Neural crest cell (in vitro differentiated cells): ENCODE measurements around the gene SLC44A5. TPM values are rescaled to one million over a fixed set of nuclear protein-coding genes. Genes with fewer than 3 reads are reported as not detected.
"Not testable (repeated sequence)": the region's sequence is repeated elsewhere in the genome, so short reads cannot be mapped to it uniquely, and the experiment has no call there.

Source experiments
- DNase-seq: peaks from one replicate; pipeline ENCODE4 v3.0.0; 2021; ENCODE audit warnings: low read depth, mixed read lengths, low spot score
- H3K27ac Mint-ChIP-seq: one replicate; pipeline ENCODE4 v1.8.0; 2021; ENCODE audit warnings: mild to moderate bottlenecking, mixed read lengths; ENCODE audit not compliant: unreplicated experiment
- H3K27me3 Mint-ChIP-seq: 2 replicates; pipeline ENCODE4 v1.8.0; 2021; ENCODE audit warnings: low read depth, mild to moderate bottlenecking, mixed read lengths
- H3K36me3 Mint-ChIP-seq: 2 replicates; pipeline ENCODE4 v1.8.0; 2021; ENCODE audit warnings: low read depth, mild to moderate bottlenecking, mixed read lengths
- H3K4me1 Mint-ChIP-seq: 2 replicates; pipeline ENCODE4 v1.8.0; 2021; ENCODE audit warnings: mixed read lengths
- H3K4me3 Mint-ChIP-seq: one replicate; pipeline ENCODE4 v1.8.0; 2021; ENCODE audit warnings: mild to moderate bottlenecking, mixed read lengths
- H3K9me3 Mint-ChIP-seq: 2 replicates; pipeline ENCODE4 v1.8.0; 2021; ENCODE audit warnings: mixed read lengths
- total RNA-seq: library from RNA; stranded (reverse); gene quantifications from 2 replicates; pipeline ENCODE4 v1.2.1, GENCODE V29; 2021
- TF ChIP-seq, protein P1 (sequence below): fragments of 200-600 bp; sonication (generic); conservative IDR thresholded peaks from 2 replicates; pipeline ENCODE4 v1.5.0; 2021; ENCODE audit warnings: antibody characterized with exemption, mild to moderate bottlenecking

SLC44A5 gene
- total RNA-seq, 1 donor from 2014 or later = 9.7 TPM

DNA sequence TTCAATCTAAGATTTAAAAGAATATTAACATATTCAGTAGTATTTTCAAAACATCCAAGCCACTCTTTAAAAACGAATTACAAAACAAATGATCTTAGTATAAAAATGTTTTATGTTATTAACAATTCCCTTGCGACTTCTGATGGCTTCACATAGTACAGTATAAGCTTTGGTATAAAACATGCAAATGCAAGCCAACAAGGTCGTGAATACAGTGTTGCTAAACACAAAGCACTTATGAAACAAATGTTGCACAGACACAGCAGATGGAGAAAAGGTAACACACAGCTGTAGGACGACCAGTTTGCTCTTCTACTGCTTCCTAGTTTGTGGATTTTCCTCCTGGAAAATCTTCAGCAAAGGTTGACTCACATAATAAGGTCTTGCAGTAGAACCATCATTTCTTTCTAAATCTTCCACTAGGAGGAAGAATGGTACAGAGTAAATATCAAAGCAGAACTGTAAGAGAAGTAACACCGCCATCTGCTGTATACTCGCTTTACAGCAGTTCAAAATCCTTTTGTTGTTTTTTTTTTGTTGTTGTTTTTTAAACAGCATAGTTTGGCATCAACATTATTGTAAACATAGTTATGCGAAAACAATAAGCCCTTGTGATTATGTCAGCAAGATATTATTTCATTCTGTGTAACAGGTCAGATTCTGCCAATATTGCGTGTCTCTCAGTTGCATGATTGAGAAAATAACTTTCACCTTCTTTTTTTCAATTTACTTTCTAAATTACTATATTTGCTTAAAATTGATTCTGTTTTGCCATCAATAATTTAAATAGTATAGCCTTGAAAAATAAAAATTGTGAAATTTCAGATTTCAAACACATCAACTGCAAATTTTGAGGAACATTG lies 407.3 kb downstream of the SLC44A5 start:
- Mint-ChIP-seq H3K27ac (no peak overlapping the region), H3K4me3 (no peak overlapping the region), H3K27me3 (peaks cover 4% of the 10 kb centered on the region), H3K4me1 (peaks cover 4% of the 10 kb centered on the region), H3K9me3 (no peaks in the 10 kb centered on the region), H3K36me3 (no peaks in the 10 kb centered on the region)
- TF ChIP-seq, protein P1, sequence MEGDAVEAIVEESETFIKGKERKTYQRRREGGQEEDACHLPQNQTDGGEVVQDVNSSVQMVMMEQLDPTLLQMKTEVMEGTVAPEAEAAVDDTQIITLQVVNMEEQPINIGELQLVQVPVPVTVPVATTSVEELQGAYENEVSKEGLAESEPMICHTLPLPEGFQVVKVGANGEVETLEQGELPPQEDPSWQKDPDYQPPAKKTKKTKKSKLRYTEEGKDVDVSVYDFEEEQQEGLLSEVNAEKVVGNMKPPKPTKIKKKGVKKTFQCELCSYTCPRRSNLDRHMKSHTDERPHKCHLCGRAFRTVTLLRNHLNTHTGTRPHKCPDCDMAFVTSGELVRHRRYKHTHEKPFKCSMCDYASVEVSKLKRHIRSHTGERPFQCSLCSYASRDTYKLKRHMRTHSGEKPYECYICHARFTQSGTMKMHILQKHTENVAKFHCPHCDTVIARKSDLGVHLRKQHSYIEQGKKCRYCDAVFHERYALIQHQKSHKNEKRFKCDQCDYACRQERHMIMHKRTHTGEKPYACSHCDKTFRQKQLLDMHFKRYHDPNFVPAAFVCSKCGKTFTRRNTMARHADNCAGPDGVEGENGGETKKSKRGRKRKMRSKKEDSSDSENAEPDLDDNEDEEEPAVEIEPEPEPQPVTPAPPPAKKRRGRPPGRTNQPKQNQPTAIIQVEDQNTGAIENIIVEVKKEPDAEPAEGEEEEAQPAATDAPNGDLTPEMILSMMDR = peak; percentile 91
- peak; percentile 24 for DNase-seq

- no peak overlapping the region for H3K4me3 Mint-ChIP-seq
- no peak overlapping the region for H3K27ac Mint-ChIP-seq
- TF ChIP-seq, protein P1 = no peak
- no peaks in the 10 kb centered on the region for H3K9me3 Mint-ChIP-seq
- H3K4me1 Mint-ChIP-seq = peaks cover 4% of the 10 kb centered on the region
- DNase-seq = no peak
- no peaks in the 10 kb centered on the region for H3K36me3 Mint-ChIP-seq
- H3K27me3 Mint-ChIP-seq = peaks cover 6% of the 10 kb centered on the region
These were observed 408.2 kb downstream of the SLC44A5 start for GRCh38 chr1:75202751-75203150.

DNA sequence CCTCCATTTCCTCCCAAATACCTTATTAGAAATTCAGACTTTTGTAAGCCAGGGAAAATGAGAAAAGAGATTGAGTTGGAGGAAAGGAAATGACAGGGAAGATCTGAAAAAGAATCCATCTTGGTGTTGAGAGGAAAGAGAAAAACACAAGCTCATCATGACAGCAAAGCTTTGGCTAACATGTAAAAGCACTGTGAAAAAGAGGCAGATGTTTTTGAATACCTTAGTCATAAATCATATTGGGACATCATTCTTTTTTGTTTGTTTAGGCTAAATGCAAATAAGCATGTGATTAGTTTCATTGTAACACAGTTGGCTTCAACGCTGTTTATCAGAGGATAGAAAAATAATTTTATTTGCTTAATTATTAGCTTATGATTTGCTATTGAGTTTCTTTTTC lies 412.2 kb downstream of the SLC44A5 start:
- DNase-seq = no peak
- H3K36me3 Mint-ChIP-seq = no peaks in the 10 kb centered on the region
- TF ChIP-seq, protein P1 = no peak
- no peaks in the 10 kb centered on the region for H3K9me3 Mint-ChIP-seq
- peaks cover 30% of the 10 kb centered on the region for H3K27me3 Mint-ChIP-seq
- H3K27ac Mint-ChIP-seq = no peak overlapping the region
- peaks cover 4% of the 10 kb centered on the region for H3K4me1 Mint-ChIP-seq
- no peak overlapping the region for H3K4me3 Mint-ChIP-seq

- TF ChIP-seq, protein P1 = no peak
- Mint-ChIP-seq H3K9me3 (no peaks in the 10 kb centered on the region), H3K27ac (no peak overlapping the region), H3K4me3 (no peak overlapping the region), H3K27me3 (peaks cover 35% of the 10 kb centered on the region), H3K36me3 (no peaks in the 10 kb centered on the region), H3K4me1 (peaks cover 4% of the 10 kb centered on the region)
- DNase-seq = no peak
These were observed 412.8 kb downstream of the SLC44A5 start for GRCh38 chr1:75198163-75198562.

- peaks cover 57% of the 10 kb centered on the region for H3K27me3 Mint-ChIP-seq
- H3K4me1 Mint-ChIP-seq = no peaks in the 10 kb centered on the region
- no peak overlapping the region for H3K27ac Mint-ChIP-seq
- no peak for DNase-seq
- H3K4me3 Mint-ChIP-seq = no peak overlapping the region
- TF ChIP-seq, protein P1 = no peak
- no peaks in the 10 kb centered on the region for H3K36me3 Mint-ChIP-seq
- no peaks in the 10 kb centered on the region for H3K9me3 Mint-ChIP-seq
These were observed 422.0 kb downstream of the SLC44A5 start for GRCh38 chr1:75188892-75189291.

- H3K36me3 Mint-ChIP-seq, DNase-seq, H3K4me3 Mint-ChIP-seq, H3K4me1 Mint-ChIP-seq, H3K27ac Mint-ChIP-seq: not testable (repeated sequence)
- Mint-ChIP-seq H3K27me3 (peaks cover 26% of the 10 kb centered on the region), H3K9me3 (peaks cover 10% of the 10 kb centered on the region)
These were observed 429.5 kb downstream of the SLC44A5 start for GRCh38 chr1:75181214-75181955.
